Neural crest cell (in vitro differentiated cells): ENCODE data around the gene ADARB1. TPM values are rescaled to one million over a fixed set of nuclear protein-coding genes. Genes with fewer than 3 reads are reported as not detected.

Experiments used
- DNase-seq: peaks from one replicate; pipeline ENCODE4 v3.0.0; 2021; ENCODE audit warnings: low read depth, mixed read lengths, low spot score
- H3K27ac Mint-ChIP-seq: one replicate; pipeline ENCODE4 v1.8.0; 2021; ENCODE audit warnings: mild to moderate bottlenecking, mixed read lengths; ENCODE audit not compliant: unreplicated experiment
- H3K27me3 Mint-ChIP-seq: 2 replicates; pipeline ENCODE4 v1.8.0; 2021; ENCODE audit warnings: low read depth, mild to moderate bottlenecking, mixed read lengths
- H3K36me3 Mint-ChIP-seq: 2 replicates; pipeline ENCODE4 v1.8.0; 2021; ENCODE audit warnings: low read depth, mild to moderate bottlenecking, mixed read lengths
- H3K4me1 Mint-ChIP-seq: 2 replicates; pipeline ENCODE4 v1.8.0; 2021; ENCODE audit warnings: mixed read lengths
- H3K4me3 Mint-ChIP-seq: one replicate; pipeline ENCODE4 v1.8.0; 2021; ENCODE audit warnings: mild to moderate bottlenecking, mixed read lengths
- H3K9me3 Mint-ChIP-seq: 2 replicates; pipeline ENCODE4 v1.8.0; 2021; ENCODE audit warnings: mixed read lengths
- total RNA-seq: library from RNA; stranded (reverse); gene quantifications from 2 replicates; pipeline ENCODE4 v1.2.1, GENCODE V29; 2021
- TF ChIP-seq, protein P1 (sequence below): fragments of 200-600 bp; sonication (generic); conservative IDR thresholded peaks from 2 replicates; pipeline ENCODE4 v1.5.0; 2021; ENCODE audit warnings: antibody characterized with exemption, mild to moderate bottlenecking

ADARB1 gene
- total RNA-seq, 1 donor from 2014 or later, result 21.0 TPM

DNA sequence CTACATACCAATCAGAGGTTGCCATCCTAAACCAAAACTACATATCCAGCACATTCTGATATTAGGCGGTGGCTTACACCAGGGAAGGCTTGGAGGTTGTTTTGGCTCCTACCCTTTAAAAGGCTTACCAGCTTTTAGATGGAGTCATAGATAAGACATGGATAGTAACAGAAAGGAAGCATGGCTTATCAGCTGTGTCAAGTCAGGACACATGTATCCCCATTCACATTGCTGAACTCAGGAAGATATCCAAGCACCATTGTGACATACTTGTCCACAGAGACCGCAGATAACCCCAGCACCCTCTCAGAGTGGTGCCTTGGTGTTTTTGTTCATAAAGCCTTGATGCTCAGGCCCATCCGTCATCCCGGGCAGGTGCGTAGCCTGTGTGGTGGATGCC lies 39.7 kb downstream of the ADARB1 start:
- Mint-ChIP-seq H3K27me3 (no peaks in the 10 kb centered on the region), H3K36me3 (no peaks in the 10 kb centered on the region), H3K9me3 (no peaks in the 10 kb centered on the region), H3K4me3 (no peak overlapping the region), H3K4me1 (peaks cover 6% of the 10 kb centered on the region), H3K27ac (no peak overlapping the region)
- TF ChIP-seq, protein P1, sequence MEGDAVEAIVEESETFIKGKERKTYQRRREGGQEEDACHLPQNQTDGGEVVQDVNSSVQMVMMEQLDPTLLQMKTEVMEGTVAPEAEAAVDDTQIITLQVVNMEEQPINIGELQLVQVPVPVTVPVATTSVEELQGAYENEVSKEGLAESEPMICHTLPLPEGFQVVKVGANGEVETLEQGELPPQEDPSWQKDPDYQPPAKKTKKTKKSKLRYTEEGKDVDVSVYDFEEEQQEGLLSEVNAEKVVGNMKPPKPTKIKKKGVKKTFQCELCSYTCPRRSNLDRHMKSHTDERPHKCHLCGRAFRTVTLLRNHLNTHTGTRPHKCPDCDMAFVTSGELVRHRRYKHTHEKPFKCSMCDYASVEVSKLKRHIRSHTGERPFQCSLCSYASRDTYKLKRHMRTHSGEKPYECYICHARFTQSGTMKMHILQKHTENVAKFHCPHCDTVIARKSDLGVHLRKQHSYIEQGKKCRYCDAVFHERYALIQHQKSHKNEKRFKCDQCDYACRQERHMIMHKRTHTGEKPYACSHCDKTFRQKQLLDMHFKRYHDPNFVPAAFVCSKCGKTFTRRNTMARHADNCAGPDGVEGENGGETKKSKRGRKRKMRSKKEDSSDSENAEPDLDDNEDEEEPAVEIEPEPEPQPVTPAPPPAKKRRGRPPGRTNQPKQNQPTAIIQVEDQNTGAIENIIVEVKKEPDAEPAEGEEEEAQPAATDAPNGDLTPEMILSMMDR, result no peak
- DNase-seq, result no peak

- peaks cover 6% of the 10 kb centered on the region for H3K4me1 Mint-ChIP-seq
- no peaks in the 10 kb centered on the region for H3K9me3 Mint-ChIP-seq
- no peaks in the 10 kb centered on the region for H3K27me3 Mint-ChIP-seq
- H3K36me3 Mint-ChIP-seq, result no peaks in the 10 kb centered on the region
- H3K4me3 Mint-ChIP-seq, result no peak overlapping the region
- no peak overlapping the region for H3K27ac Mint-ChIP-seq
- TF ChIP-seq, protein P1, result no peak
- no peak for DNase-seq
Measured at GRCh38 chr21:45114475-45114874, 40.1 kb downstream of the ADARB1 start.

- no peaks in the 10 kb centered on the region for H3K36me3 Mint-ChIP-seq
- no peaks in the 10 kb centered on the region for H3K27me3 Mint-ChIP-seq
- TF ChIP-seq, protein P1, result no peak
- no peak for DNase-seq
- no peak overlapping the region for H3K4me3 Mint-ChIP-seq
- peaks cover 1% of the 10 kb centered on the region for H3K4me1 Mint-ChIP-seq
- no peak overlapping the region for H3K27ac Mint-ChIP-seq
- no peaks in the 10 kb centered on the region for H3K9me3 Mint-ChIP-seq
Measured at GRCh38 chr21:45115141-45115540, 40.8 kb downstream of the ADARB1 start.

DNA sequence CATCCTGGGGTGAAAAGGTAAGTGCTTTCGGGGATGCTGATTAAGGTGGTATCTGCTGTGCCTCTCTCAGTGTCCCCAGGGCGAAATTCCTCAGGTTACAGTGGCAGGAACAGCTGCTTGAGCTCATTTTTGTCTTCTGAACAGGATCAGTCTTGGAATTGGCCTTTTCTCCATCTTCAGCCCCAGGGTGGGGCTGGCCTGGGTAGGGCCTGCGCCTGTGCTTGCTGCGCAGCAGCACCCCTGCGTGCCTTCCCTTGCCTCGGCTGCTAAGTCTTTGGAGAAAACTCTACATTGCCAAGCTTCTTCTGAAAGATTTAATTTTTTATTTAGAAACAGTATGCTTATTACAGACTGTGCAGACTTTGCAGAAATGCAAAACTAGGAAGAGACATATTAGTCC lies 41.7 kb downstream of the ADARB1 start:
- Mint-ChIP-seq H3K9me3 (no peaks in the 10 kb centered on the region), H3K36me3 (no peaks in the 10 kb centered on the region), H3K4me1 (peaks cover 6% of the 10 kb centered on the region), H3K4me3 (no peak overlapping the region), H3K27me3 (no peaks in the 10 kb centered on the region), H3K27ac (no peak overlapping the region)
- TF ChIP-seq, protein P1, result no peak
- DNase-seq, result no peak

DNA sequence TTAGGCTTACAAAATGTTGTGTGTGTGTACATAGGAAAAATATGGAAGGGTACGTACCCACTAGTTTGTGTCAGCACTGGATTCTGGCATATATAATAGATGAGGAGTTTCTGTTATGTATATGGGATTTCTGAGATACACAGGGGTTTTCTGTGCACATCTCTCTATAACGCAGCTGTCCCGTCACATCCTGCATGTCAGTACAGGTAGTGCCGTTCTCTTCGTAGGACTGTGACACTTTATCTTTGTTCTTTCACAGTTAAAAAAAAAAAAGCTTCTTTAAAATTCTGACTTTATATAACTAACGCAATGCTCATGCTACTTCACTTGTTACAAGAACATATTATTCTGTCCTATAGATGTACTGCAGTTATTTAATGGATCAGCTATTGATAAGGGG lies 42.9 kb downstream of the ADARB1 start:
- DNase-seq, result no peak
- TF ChIP-seq, protein P1, result no peak
- no peaks in the 10 kb centered on the region for H3K36me3 Mint-ChIP-seq
- H3K4me1 Mint-ChIP-seq, result peaks cover 12% of the 10 kb centered on the region
- H3K27ac Mint-ChIP-seq, result no peak overlapping the region
- no peaks in the 10 kb centered on the region for H3K27me3 Mint-ChIP-seq
- no peak overlapping the region for H3K4me3 Mint-ChIP-seq
- H3K9me3 Mint-ChIP-seq, result no peaks in the 10 kb centered on the region

DNA sequence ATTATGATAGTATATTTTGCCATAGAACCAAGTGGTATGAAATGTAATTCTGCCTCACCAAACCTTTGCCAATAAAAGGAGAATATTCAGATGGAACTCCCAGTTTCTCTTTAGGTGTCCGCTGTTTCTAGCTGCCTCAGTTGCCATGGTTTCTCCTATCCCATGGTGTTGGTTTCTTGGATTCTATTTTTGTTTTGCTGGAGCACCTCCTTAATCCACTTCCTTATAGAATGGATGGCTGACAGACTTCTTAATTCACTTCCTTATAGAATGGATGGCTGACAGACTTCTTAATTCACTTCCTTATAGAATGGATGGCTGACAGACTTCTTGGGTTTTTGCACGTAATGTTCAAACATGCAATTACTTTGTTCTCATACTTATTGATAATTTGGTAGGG lies 43.7 kb downstream of the ADARB1 start:
- no peak for DNase-seq
- H3K27me3 Mint-ChIP-seq, result no peaks in the 10 kb centered on the region
- no peaks in the 10 kb centered on the region for H3K9me3 Mint-ChIP-seq
- H3K36me3 Mint-ChIP-seq, result no peaks in the 10 kb centered on the region
- peaks cover 12% of the 10 kb centered on the region for H3K4me1 Mint-ChIP-seq
- no peak overlapping the region for H3K4me3 Mint-ChIP-seq
- H3K27ac Mint-ChIP-seq, result no peak overlapping the region
- TF ChIP-seq, protein P1, result no peak
